WTC11 (cell line): ENCODE data around the gene PLXND1. TPM values are rescaled to one million over a fixed set of nuclear protein-coding genes. Genes with fewer than 3 reads are reported as not detected.

ENCODE experiments used
- CREM ChIP-seq: sonication (generic); formaldehyde crosslinking; IDR thresholded peaks from 2 replicates; pipeline ENCODE4 v1.8.1; 2022; ENCODE audit warnings: mild to moderate bottlenecking, missing genetic modification reagents, moderate library complexity
- ETV6 ChIP-seq: sonication (generic); formaldehyde crosslinking; IDR thresholded peaks from 2 replicates; pipeline ENCODE4 v1.8.1; 2022; ENCODE audit warnings: mild to moderate bottlenecking, missing genetic modification reagents
- FOXK1 ChIP-seq: sonication (generic); formaldehyde crosslinking; IDR thresholded peaks from 2 replicates; pipeline ENCODE4 v1.8.0; 2022; ENCODE audit warnings: mild to moderate bottlenecking, moderate library complexity, missing genetic modification reagents
- FOXP1 ChIP-seq: sonication (generic); formaldehyde crosslinking; IDR thresholded peaks from 2 replicates; pipeline ENCODE4 v1.8.0; 2022; ENCODE audit warnings: missing genetic modification reagents, mild to moderate bottlenecking, moderate library complexity, borderline replicate concordance
- FOXP4 ChIP-seq: sonication (generic); formaldehyde crosslinking; IDR thresholded peaks from 2 replicates; pipeline ENCODE4 v1.8.0; 2022; ENCODE audit warnings: mild to moderate bottlenecking, missing genetic modification reagents
- GABPB1 ChIP-seq: sonication (generic); formaldehyde crosslinking; IDR thresholded peaks from 2 replicates; pipeline ENCODE4 v1.8.1; 2023; ENCODE audit warnings: mild to moderate bottlenecking, missing genetic modification reagents
- HMGXB4 ChIP-seq: sonication (generic); formaldehyde crosslinking; IDR thresholded peaks from 2 replicates; pipeline ENCODE4 v1.8.1; 2023; ENCODE audit warnings: mild to moderate bottlenecking, moderate library complexity, missing genetic modification reagents
- IRF2 ChIP-seq: sonication (generic); formaldehyde crosslinking; IDR thresholded peaks from 2 replicates; pipeline ENCODE4 v1.8.0; 2022; ENCODE audit warnings: low read depth, missing genetic modification reagents, borderline replicate concordance
- JUN ChIP-seq: sonication (generic); formaldehyde crosslinking; IDR thresholded peaks from 2 replicates; pipeline ENCODE4 v1.8.0; 2023; ENCODE audit warnings: mild to moderate bottlenecking, missing genetic modification reagents
- MYBL2 ChIP-seq: sonication (generic); formaldehyde crosslinking; IDR thresholded peaks from 2 replicates; pipeline ENCODE4 v1.8.1; 2023; ENCODE audit warnings: mild to moderate bottlenecking, moderate library complexity, missing genetic modification reagents
- NFE2L1 ChIP-seq: sonication (generic); formaldehyde crosslinking; IDR thresholded peaks from 2 replicates; pipeline ENCODE4 v1.8.1; 2023; ENCODE audit warnings: missing genetic modification reagents
- PRDM15 ChIP-seq: sonication (generic); formaldehyde crosslinking; IDR thresholded peaks from 2 replicates; pipeline ENCODE4 v1.8.0; 2022; ENCODE audit warnings: missing genetic modification reagents
- PRRX2 ChIP-seq: fragments of 250-450 bp; sonication (Bioruptor Pico); IDR thresholded peaks from 2 replicates; pipeline ENCODE4 v1.8.0; 2021; ENCODE audit warnings: mild to moderate bottlenecking
- RELA ChIP-seq: sonication (generic); formaldehyde crosslinking; IDR thresholded peaks from 2 replicates; pipeline ENCODE4 v1.8.1; 2022; ENCODE audit warnings: missing genetic modification reagents, mild to moderate bottlenecking, borderline replicate concordance
- SP1 ChIP-seq: sonication (generic); formaldehyde crosslinking; conservative IDR thresholded peaks from 2 replicates; pipeline ENCODE4 v1.8.1; 2022; ENCODE audit warnings: missing genetic modification reagents
- TEAD4 ChIP-seq: sonication (generic); formaldehyde crosslinking; IDR thresholded peaks from 2 replicates; pipeline ENCODE4 v1.8.0; 2022; ENCODE audit warnings: mild to moderate bottlenecking, missing genetic modification reagents
- TP53 ChIP-seq: sonication (generic); formaldehyde crosslinking; IDR thresholded peaks from 2 replicates; pipeline ENCODE4 v1.8.1; 2023; ENCODE audit warnings: mild to moderate bottlenecking, missing genetic modification reagents
- ZNF121 ChIP-seq: sonication (generic); formaldehyde crosslinking; IDR thresholded peaks from 2 replicates; pipeline ENCODE4 v1.8.0; 2023; ENCODE audit warnings: missing genetic modification reagents
- ZNF416 ChIP-seq: fragments of 250-450 bp; sonication (Bioruptor Pico); IDR thresholded peaks from 2 replicates; pipeline ENCODE4 v1.9.0; 2021; ENCODE audit warnings: mild to moderate bottlenecking, inconsistent platforms
- total RNA-seq: library from RNA; stranded (reverse); gene quantifications from 3 replicates; pipeline ENCODE4 v1.2.3, GENCODE V29; 2021
- TF ChIP-seq, protein P1 (sequence below): sonication (generic); formaldehyde crosslinking; IDR thresholded peaks from 2 replicates; pipeline ENCODE4 v1.8.0; 2022; ENCODE audit warnings: mild to moderate bottlenecking, missing genetic modification reagents
- TF ChIP-seq, protein P2 (sequence below): sonication (generic); formaldehyde crosslinking; IDR thresholded peaks from 2 replicates; pipeline ENCODE4 v1.8.1; 2022; ENCODE audit warnings: mild to moderate bottlenecking, moderate library complexity, missing genetic modification reagents
- TF ChIP-seq, protein P3 (sequence below): sonication (generic); formaldehyde crosslinking; IDR thresholded peaks from 2 replicates; pipeline ENCODE4 v1.8.0; 2023; ENCODE audit warnings: mild to moderate bottlenecking, missing genetic modification reagents
- TF ChIP-seq, protein P4 (sequence below): sonication (generic); formaldehyde crosslinking; IDR thresholded peaks from 2 replicates; pipeline ENCODE4 v1.8.0; 2023; ENCODE audit warnings: missing genetic modification reagents
- TF ChIP-seq, protein P5 (sequence below): sonication (generic); formaldehyde crosslinking; conservative IDR thresholded peaks from 2 replicates; pipeline ENCODE4 v1.8.1; 2022; ENCODE audit warnings: mild to moderate bottlenecking, missing genetic modification reagents

PLXND1 gene
- total RNA-seq, 1 experiment from 2014 or later = 56.7 TPM

DNA sequence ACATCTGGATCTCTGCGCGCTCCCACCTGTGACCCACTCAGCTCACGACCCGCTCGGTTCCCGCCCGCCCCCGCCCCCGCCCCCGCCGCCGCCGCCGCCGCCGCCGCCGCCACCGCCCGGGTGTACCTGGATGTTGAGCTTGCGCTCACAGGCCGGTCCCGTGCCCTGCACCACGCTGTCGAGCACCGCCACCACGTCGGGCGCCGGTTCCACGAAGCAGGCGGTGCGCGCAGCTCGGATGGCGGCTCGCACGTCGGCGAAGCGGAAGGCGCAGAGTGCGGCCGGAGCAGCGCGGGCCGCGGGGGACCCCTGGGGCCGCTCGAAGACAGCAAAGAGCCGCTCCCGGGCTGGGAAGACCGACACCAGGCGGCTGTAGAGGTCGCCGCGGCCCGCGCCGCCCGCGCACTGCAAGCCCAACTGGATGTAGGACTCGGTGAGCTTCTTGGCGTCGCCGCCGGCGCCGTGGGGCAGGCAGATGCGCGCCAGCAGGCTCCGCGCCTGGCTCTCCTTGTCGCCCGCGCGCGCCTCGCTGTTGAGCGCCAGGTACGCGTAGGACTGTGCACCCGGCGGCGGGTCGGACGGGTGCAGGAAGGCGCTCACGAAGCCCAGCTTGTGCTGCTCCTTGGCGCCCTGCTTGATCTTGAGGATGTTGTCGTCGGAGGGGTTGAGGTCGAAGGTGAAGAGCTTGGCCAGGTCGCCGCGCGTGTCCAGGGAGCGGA lies 1.1 kb downstream of the PLXND1 start (continued):
- no peak for TF ChIP-seq PRDM15
- TF ChIP-seq, protein P1, sequence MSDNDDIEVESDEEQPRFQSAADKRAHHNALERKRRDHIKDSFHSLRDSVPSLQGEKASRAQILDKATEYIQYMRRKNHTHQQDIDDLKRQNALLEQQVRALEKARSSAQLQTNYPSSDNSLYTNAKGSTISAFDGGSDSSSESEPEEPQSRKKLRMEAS (CRISPR knock-in tag) = peak; percentile 67
- TF ChIP-seq PRRX2 (CRISPR knock-in tag) = no peak
- 0 out of 2 replicates have a peak, but pooled peaks have one; percentile 22 for TF ChIP-seq CREM (CRISPR knock-in tag)
- TF ChIP-seq TP53 = peak; percentile 22; the same call in 1 of the 2 replicates
- TF ChIP-seq IRF2 = 0 out of 2 replicates have a peak, but pooled peaks have one; percentile 16
- TF ChIP-seq JUN (CRISPR knock-in tag) = no peak
- TF ChIP-seq FOXP1 (CRISPR knock-in tag) = peak; percentile 79; the same call in 1 of the 2 replicates
- TF ChIP-seq, protein P2, sequence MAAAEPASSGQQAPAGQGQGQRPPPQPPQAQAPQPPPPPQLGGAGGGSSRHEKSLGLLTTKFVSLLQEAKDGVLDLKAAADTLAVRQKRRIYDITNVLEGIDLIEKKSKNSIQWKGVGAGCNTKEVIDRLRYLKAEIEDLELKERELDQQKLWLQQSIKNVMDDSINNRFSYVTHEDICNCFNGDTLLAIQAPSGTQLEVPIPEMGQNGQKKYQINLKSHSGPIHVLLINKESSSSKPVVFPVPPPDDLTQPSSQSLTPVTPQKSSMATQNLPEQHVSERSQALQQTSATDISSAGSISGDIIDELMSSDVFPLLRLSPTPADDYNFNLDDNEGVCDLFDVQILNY (CRISPR knock-in tag) = peak; percentile 53; the same call in 1 of the 2 replicates
- TF ChIP-seq TEAD4 = no peak
- TF ChIP-seq RELA (CRISPR knock-in tag) = no peak
- TF ChIP-seq ETV6 (CRISPR knock-in tag) = no peak
- no peak for TF ChIP-seq ZNF121 (CRISPR knock-in tag)
- TF ChIP-seq FOXP4 (CRISPR knock-in tag) = no peak
- TF ChIP-seq SP1 (CRISPR knock-in tag) = 0 out of 2 replicates have a peak, but pooled peaks have one; percentile 11
- no peak for TF ChIP-seq GABPB1
- 0 out of 2 replicates have a peak, but pooled peaks have one; percentile 35 for TF ChIP-seq FOXK1
- TF ChIP-seq, protein P3, sequence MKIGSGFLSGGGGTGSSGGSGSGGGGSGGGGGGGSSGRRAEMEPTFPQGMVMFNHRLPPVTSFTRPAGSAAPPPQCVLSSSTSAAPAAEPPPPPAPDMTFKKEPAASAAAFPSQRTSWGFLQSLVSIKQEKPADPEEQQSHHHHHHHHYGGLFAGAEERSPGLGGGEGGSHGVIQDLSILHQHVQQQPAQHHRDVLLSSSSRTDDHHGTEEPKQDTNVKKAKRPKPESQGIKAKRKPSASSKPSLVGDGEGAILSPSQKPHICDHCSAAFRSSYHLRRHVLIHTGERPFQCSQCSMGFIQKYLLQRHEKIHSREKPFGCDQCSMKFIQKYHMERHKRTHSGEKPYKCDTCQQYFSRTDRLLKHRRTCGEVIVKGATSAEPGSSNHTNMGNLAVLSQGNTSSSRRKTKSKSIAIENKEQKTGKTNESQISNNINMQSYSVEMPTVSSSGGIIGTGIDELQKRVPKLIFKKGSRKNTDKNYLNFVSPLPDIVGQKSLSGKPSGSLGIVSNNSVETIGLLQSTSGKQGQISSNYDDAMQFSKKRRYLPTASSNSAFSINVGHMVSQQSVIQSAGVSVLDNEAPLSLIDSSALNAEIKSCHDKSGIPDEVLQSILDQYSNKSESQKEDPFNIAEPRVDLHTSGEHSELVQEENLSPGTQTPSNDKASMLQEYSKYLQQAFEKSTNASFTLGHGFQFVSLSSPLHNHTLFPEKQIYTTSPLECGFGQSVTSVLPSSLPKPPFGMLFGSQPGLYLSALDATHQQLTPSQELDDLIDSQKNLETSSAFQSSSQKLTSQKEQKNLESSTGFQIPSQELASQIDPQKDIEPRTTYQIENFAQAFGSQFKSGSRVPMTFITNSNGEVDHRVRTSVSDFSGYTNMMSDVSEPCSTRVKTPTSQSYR (CRISPR knock-in tag) = no peak
- TF ChIP-seq HMGXB4 (CRISPR knock-in tag) = no peak
- peak; percentile 64; the same call in 1 of the 2 replicates for TF ChIP-seq NFE2L1
- TF ChIP-seq MYBL2 (CRISPR knock-in tag) = no peak
- TF ChIP-seq, protein P4, sequence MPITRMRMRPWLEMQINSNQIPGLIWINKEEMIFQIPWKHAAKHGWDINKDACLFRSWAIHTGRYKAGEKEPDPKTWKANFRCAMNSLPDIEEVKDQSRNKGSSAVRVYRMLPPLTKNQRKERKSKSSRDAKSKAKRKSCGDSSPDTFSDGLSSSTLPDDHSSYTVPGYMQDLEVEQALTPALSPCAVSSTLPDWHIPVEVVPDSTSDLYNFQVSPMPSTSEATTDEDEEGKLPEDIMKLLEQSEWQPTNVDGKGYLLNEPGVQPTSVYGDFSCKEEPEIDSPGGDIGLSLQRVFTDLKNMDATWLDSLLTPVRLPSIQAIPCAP (CRISPR knock-in tag) = 0 out of 2 replicates have a peak, but pooled peaks have one; percentile 56
- no peak for TF ChIP-seq ZNF416 (CRISPR knock-in tag)
- TF ChIP-seq, protein P5, sequence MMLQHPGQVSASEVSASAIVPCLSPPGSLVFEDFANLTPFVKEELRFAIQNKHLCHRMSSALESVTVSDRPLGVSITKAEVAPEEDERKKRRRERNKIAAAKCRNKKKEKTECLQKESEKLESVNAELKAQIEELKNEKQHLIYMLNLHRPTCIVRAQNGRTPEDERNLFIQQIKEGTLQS (CRISPR knock-in tag) = no peak
- TF ChIP-seq, all 79 proteins: peak for 13
